Erythroblast (primary cell): Measurements from ENCODE around the gene FURIN.
"Not testable (repeated sequence)": the region's sequence is repeated elsewhere in the genome, so short reads cannot be mapped to it uniquely, and the experiment has no call there.

Experiments used
- DNase-seq, 2 experiments: peaks; one replicate each; lab custom pipeline; 2025; lab: John Stamatoyannopoulos, UW
- GATA1 ChIP-seq: IDR thresholded peaks from 2 replicates; pipeline ENCODE4 v1.6.1; 2011; ENCODE audit warnings: low read depth, mild to moderate bottlenecking, control low read depth, low read length, moderate library complexity
- POLR2A ChIP-seq: IDR thresholded peaks from 2 replicates; pipeline ENCODE4 v1.6.1; 2011; ENCODE audit warnings: mild to moderate bottlenecking, low read length

Gene FURIN

DNA sequence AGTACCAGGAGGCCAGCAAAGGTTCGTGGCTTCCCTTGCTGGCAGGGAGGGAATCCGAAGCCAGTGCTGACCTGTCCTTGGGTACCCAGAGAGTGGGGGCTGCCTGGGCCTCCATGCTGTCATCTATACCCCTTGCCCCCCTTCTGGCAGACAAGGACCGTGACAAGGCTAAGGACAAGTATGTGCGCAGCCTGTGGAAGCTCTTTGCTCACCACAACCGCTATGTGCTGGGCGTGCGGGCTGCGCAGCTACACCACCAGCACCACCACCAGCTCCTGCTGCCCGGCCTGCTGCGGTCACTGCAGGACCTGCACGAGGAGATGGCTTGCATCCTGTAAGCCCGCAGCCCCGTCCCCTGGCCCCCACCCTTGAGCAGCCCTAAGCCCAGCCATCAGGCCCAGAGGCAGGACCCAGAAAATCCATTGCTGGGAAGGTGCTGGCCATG, 18.7 kb downstream of the FURIN start:
- TF ChIP-seq POLR2A (no peak), GATA1 (no peak)
- no peak for DNase-seq

DNA sequence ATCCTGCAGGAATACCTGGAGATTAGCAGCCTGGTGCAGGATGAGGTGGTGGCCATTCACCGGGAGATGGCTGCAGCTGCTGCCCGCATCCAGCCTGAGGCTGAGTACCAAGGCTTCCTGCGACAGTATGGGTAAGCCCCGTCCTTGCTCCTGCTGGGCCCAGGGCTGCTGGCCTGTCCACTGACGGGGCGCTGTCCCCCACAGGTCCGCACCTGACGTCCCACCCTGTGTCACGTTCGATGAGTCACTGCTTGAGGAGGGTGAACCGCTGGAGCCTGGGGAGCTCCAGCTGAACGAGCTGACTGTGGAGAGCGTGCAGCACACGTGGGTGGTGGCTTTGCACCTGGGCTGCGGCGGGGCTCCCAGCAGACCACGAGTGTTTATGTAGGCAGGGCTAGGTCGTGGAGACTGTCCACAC, 20.9 kb downstream of the FURIN start:
- no peak for TF ChIP-seq GATA1
- TF ChIP-seq POLR2A, result no peak
- no peak for DNase-seq

DNA sequence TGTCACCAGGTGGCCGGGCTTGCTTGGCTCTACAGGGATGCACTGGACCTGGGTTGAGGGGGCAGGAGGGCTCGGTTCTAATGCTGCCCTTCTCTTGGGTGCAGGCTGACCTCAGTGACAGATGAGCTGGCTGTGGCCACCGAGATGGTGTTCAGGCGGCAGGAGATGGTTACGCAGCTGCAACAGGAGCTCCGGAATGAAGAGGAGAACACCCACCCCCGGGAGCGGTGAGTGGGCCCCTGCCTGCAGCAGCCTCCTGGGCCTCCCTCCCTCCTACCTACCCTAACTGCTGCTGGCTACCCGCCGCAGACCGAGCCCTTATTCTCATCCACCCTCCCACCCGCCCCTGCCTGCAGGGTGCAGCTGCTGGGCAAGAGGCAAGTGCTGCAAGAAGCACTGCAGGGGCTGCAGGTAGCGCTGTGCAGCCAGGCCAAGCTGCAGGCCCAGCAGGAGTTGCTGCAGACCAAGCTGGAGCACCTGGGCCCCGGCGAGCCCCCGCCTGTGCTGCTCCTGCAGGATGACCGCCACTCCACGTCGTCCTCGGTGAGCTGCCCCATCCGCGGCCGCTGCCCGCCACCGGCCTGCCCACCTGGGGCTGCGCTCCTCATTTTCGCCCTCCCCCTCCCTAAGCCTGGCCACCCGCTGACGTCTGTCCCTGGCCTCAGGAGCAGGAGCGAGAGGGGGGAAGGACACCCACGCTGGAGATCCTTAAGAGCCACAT, 21.5 kb downstream of the FURIN start:
- DNase-seq, result no peak
- no peak for TF ChIP-seq GATA1
- no peak for TF ChIP-seq POLR2A

DNA sequence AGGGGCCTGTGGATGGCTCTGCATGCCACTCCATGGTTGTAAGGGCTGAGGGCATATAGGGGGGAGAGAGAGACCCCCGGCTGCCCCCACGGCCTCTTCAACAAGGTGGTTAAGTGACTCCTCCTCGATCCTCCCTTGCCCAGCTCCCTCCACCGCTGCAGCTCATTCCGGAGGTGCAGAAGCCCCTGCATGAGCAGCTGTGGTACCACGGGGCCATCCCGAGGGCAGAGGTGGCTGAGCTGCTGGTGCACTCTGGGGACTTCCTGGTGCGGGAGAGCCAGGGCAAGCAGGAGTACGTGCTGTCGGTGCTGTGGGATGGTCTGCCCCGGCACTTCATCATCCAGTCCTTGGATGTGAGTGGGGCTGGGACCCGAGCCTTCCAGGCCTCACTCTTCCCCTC, 22.5 kb downstream of the FURIN start:
- TF ChIP-seq GATA1, result no peak
- TF ChIP-seq POLR2A, result no peak
- no peak for DNase-seq

DNA sequence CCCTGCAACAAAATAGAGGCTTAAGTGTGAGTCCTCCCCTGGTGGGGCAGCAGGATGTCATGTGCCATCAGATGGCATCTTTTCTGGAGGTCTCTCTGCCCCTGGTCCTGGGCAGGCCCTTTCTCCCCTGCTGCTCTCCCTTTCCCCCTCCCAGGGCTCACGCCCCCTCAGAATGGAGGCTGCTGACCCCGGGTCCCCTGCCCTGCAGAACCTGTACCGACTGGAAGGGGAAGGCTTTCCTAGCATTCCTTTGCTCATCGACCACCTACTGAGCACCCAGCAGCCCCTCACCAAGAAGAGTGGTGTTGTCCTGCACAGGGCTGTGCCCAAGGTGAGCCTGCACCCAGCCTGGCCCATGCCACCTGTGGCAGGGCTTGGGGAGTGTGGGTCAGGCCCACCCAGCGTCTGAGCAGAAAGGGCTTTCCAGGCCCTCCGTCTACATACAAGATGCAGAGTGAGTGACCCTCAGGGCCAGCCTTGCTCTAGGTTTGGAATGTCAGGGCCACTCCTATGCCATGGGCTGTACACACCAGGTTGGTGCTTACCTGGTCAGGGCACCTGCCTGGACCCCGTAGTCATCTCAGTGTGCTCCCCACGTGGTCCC, 23.1 kb downstream of the FURIN start:
- TF ChIP-seq GATA1 (no peak), POLR2A (no peak)
- no peak for DNase-seq

- DNase-seq, result no peak
- TF ChIP-seq GATA1, result no peak
- no peak for TF ChIP-seq POLR2A
Measured at GRCh38 chr15:90892023-90892422, 23.6 kb downstream of the FURIN start.

DNA sequence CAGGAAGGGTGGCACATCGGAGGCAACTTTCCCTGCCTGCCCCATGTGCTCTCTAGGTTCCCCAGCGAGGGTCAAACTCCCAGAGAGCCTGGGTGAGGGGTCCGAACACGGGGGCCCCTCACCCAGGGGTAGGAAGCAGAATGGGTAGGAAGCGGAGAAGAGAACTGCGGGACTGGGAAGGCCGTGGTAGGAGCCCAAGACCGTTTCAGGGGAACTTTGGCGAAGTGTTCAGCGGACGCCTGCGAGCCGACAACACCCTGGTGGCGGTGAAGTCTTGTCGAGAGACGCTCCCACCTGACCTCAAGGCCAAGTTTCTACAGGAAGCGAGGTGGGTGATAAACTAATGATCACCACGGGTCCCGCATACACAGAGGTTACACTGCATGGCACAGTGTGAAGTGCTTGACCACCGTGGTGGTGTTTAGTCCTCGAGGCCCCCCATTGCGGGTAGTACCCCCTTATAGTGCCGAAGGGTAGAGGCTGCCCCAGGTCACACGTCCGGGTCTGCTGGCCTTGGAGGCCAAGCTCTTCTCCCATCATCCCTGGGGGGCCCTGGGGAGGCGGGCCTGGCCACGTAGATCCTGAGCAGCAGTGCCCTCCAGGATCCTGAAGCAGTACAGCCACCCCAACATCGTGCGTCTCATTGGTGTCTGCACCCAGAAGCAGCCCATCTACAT, 24.2 kb downstream of the FURIN start:
- no peak for DNase-seq
- TF ChIP-seq POLR2A (no peak), GATA1 (no peak)

GRCh38 chr15:90893175-90894090, 25.0 kb downstream of the FURIN start:
- TF ChIP-seq GATA1, result no peak
- TF ChIP-seq POLR2A, result no peak
- no peak for DNase-seq

DNA sequence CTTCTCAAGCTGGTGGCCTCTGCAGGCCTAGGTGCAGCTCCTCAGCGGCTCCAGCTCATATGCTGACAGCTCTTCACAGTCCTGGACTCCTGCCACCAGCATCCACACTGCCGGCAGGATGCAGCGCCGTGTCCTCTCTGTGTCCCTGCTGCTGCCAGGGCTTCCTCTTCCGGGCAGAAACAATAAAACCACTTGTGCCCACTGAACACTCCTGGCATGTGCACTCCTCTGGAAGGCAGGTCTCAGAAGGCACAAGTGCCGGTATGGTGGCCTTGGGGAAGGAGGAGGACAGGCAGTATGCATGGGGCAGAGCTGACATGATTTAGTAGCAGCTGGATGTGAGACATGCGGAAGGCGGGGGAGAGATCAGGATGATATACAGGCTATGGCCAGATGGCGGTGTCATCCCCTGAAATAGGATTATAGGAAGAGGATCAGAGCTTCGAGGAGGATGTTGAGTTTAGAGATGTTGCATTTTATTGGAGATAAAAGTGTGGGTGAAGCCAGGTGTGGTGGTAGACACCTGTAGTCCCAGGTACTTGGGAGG, 27.3 kb downstream of the FURIN start:
- peak; percentile 53 to 54 for DNase-seq
- TF ChIP-seq GATA1 (no peak), POLR2A (no peak)

DNA sequence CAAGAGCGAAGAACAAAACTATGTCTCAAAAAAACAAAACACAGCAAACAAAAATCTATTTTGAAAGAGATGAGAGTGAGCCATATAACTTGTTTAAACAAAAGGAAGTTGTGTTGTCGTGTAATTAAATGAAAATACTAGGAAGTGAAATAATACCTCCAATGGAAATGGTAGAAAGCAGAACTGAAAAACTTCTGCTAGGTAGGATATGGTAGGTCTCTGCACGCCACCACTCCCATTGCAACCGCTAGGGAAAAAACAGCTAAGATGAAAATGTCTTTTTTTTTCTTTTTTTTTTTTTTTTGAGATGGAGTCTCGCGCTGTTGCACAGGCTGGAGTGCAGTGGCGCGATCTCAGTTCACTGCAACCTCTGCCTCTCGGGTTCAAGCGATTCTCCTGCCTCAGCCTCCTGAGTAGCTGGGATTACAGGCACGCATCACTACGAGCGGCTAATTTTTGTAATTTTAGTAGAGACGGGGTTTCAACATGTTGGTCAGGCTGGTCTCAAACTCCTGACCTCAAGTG, 28.8 kb downstream of the FURIN start:
- DNase-seq, result not testable (repeated sequence)

- DNase-seq, result peak; percentile 97 to 100
- peak; percentile 92 for TF ChIP-seq GATA1
- no peak for TF ChIP-seq POLR2A
Measured at GRCh38 chr15:90901175-90902039, 33.0 kb downstream of the FURIN start.

- peak; percentile 84 to 95 for DNase-seq
- TF ChIP-seq GATA1 (no peak), POLR2A (peak; percentile 94)
Measured at GRCh38 chr15:90902040-90902839, 33.9 kb downstream of the FURIN start.
